Activated CD4-positive, alpha-beta T cell treated with anti-CD3 and anti-CD28 coated beads, Interleukin-2, amount 50 U/mL, for 4 hours (primary cell): ENCODE measurements around the gene CST8.
"Not testable (repeated sequence)": the region's sequence is repeated elsewhere in the genome, so short reads cannot be mapped to it uniquely, and the experiment has no call there.

Experiments used
- DNase-seq, 2 experiments: peaks; one replicate each; pipeline ENCODE4 v3.0.0-alpha.2; 2020

Gene CST8, protein sequence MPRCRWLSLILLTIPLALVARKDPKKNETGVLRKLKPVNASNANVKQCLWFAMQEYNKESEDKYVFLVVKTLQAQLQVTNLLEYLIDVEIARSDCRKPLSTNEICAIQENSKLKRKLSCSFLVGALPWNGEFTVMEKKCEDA

DNA sequence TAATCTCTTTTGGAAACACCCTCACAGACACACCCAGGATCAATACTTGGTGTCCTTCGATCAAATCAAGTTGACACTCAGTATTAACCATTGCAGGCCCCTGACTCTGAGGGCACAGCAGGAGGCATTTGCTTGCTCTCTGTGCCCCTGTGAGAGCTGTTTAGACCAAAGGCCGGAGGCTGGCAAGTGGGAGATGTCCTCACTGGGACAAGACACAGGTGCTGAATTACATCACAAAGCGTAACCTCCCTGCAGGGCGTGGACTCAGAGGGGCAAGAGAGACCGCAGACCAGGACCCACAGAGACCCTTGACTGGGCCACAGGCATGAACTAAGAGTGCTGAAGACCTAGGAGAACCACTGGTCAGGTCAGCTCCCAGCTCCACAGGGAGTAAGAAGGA lies at the start of gene CST8:
CST8 (plus strand) TSS at position 301 of the 400 bp plus-strand sequence. CDS start 551 bp downstream, outside the sequence.
- DNase-seq: no peak

DNA sequence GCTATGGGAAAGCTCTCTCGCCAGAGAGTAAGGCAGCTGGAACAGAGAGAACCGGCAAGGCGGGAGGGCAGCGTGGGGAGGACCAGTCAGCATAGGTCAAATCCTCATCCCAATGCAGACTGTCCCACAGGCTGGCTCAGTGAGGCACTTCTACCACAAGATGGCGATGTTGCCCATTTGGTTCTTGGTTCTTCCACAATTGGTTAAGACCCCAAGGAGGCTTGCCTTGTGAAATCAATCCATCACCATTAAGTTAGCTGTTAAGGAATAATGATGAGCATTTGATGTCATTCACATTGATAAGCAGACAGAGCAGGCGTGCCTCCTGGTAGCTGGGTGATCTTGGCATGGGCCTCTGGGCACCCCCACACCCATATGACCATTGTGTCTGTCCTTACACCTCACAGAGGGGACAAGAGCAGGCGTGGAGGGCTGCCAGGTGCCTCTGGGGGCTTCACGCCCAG lies 49.0 kb upstream of the CST8 start:
- peak; percentile 36 to 41 for DNase-seq

GRCh38 chr20:23442436-23442835 lies 48.5 kb upstream of the CST8 start:
- DNase-seq: no peak

GRCh38 chr20:23444859-23445258 lies 46.1 kb upstream of the CST8 start:
- no peak for DNase-seq

DNA sequence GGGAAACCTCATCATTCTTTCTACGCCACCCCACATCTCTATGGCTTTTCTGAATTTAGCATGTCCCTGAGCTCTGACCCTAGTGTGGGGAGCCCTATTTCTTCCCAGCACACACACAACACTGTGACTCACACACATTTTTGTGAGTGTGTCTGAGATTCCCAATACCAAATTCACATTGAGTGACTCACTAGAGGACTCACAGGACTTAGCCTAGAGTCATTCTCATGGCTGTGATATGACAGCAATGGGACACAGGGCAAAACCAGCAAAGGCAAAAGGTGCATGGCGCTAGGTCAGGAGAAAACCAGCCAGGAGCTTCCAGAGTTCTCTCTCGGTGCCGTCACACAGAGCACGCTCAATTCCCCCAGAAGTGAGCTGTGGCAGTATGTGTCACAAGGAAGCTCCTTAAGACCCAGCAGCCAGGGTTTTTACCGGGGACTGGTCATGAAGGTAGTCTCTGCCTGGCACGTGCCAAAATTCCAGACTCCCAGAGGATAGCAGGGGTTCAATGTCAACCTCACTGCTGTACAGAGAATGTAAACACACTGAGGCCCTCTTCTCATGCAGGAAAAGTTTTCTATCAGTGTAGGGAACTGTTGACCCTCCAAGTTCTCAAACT lies 45.2 kb upstream of the CST8 start:
- DNase-seq: no peak

- DNase-seq: peak in 1 of 2 experiments; percentile 7
Observed at GRCh38 chr20:23446505-23446904, 44.4 kb upstream of the CST8 start.

DNA sequence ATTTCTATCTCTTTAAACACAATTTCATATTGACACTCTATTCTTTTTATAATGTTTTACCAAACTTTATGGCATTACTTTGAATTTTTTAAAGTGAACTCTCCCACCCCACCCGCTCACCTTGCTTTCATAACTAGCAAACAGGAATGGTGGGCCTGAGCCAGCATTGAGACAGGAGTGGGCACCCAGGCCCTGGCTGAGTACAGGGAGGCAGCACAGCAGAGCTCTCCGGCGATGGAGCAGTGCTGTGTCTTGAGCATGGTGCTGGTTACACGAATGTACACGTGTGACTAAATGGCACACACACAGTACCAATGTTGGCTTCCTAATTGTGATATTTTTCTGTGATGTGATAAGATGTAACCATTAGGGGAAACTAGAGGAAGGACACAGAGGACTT lies 42.8 kb upstream of the CST8 start:
- DNase-seq: no peak

- no peak for DNase-seq
Observed at GRCh38 chr20:23449421-23449820, 41.5 kb upstream of the CST8 start.

GRCh38 chr20:23450877-23451276 lies 40.0 kb upstream of the CST8 start:
- DNase-seq: no peak

- DNase-seq: no peak
Observed at GRCh38 chr20:23451956-23452487, 38.9 kb upstream of the CST8 start.

- no peak for DNase-seq
Observed at GRCh38 chr20:23452776-23453175, 38.1 kb upstream of the CST8 start, which contains the start of gene CST11. TSS of gene CST11 (minus strand) at chr20:23452876. CDS start at chr20:23452811, 65 bp downstream.

DNA sequence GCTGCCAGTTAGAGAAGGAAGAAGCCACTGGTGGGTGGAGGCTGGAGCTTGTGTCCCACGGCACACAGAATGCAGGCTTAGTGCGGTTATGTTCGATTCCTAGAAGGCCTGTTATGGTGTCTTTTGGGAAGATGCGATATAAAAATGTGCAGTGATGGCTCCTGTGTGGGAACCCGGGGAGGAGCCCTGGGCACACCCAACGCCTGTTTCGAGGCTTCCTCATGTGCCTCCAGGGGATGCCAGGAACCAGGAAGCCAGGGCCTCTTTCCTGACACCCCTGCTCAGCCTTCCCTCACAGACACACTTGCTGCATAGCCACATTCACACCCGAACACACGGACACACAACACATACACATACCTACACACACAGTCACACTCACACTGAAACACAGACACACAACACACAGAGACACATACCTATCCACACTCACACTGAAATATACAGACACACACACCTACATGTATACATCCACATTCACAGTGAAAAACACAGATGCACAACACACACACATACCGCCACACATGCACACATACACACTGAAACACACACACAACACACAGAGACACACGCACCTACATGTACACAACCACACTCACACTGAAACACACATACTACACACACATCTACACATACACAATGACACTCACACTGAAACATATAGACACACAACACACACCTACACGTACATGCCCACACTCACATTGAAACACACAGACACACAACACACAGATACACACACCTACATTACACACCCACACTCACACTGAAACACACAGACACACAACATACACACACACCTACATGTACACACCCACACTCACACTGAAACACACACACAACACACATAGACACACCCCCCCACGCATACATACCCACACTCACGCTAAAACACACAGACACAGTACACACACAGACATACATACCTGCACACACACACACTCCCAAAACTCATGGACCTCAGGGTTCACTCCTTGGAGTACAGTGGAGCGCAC lies 37.1 kb upstream of the CST8 start:
- DNase-seq: no peak

GRCh38 chr20:23454816-23455215 lies 36.1 kb upstream of the CST8 start:
- DNase-seq: no peak

DNA sequence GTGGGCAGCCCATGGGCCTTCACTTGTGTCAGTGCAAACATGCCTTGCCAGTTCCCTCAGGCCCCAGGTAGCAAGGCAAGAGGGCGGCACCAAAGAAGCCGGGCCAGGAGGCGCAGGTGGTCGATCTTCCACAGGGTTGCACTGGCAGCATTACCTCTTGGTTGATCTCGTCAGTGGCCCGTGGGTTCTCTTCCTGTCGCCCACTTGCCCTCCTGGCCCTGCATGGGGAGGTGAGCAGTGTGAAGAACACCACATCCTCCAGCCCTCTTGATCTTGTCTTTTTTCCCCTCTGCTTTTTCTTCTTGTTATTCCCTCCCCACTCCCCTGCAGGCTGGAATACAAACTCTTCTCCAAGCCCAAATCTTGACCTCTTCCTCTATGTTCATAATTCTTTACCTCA lies 35.3 kb upstream of the CST8 start:
- DNase-seq: no peak

- DNase-seq: no peak
Observed at GRCh38 chr20:23456409-23456808, 34.5 kb upstream of the CST8 start.

GRCh38 chr20:23456873-23457272 lies 34.0 kb upstream of the CST8 start:
- DNase-seq: no peak

- DNase-seq: no peak
Observed at GRCh38 chr20:23459461-23460150, 31.3 kb upstream of the CST8 start.

DNA sequence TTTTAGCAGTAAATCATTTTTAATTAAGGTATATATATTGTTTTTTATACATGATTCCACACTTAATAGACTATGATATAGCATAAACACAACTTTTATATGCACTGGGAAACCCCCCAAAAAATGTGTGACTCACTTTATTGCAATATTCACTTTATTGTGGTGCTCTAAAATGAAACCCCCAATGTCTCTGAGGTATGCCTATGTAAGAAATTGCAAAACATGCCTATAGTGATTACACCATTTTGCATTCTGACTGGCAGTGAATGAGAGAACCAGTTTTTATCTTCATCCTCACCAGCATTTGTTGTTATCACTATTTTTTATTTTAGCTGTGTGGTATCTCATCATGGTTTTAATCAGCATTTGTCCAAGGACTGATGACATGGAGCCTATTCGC lies 29.7 kb upstream of the CST8 start:
- DNase-seq: no peak

DNA sequence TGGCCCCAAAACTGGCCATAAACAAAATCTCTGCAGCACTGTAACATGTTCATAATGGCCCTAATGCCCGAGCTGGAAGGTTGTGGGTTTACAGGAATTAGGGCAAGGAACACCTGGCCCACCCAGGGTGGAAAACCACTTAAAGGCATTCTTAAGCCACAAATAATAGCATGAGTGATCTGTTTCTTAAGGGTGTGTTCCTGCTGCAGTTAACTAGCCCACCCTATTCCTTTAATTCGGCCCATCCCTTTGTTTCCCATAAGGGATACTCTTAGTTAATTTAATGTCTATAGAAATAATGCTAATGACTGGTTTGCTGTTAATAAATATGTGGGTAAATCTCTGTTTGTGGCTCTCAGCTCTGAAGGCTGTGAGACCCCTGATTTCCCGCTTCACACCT lies 24.0 kb upstream of the CST8 start:
- DNase-seq: not testable (repeated sequence)

DNA sequence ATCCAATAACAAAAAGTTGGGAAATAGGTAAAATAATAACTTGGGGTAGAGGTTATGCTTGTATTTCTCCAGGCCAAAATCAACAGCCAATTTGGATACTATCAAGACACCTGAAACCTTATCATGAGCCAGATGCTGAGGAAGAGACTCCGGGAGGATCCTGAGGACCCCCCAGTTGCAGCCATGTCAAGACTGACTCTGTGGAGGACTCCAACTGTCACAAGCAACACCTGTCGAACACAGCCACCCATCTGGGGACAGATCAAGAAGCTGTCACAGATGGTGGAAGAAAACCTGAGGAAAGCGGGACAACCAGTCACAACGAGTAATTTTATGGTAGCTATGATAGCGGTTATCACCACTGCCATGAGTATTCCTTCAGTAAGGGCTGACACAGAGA lies 18.6 kb upstream of the CST8 start:
- not testable (repeated sequence) for DNase-seq

DNA sequence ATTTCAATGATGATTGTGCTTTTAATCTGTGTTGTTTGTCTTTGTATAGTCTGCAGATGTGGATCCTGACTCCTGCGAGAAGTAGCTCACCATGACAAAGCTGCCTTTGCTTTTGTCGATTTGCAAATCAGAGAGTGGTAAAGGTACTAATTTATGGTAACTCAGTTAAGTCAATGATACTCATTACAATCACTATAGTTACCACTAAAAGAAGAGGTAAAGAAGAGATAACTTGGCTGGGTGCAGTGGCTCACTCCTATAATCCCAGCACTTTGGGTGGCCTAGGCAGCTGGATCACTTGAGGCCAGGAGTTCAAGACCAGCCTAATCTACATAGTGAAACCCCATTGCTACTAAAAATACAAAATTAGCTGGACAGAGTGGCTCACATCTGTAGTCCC lies 17.6 kb upstream of the CST8 start:
- DNase-seq: not testable (repeated sequence)

DNA sequence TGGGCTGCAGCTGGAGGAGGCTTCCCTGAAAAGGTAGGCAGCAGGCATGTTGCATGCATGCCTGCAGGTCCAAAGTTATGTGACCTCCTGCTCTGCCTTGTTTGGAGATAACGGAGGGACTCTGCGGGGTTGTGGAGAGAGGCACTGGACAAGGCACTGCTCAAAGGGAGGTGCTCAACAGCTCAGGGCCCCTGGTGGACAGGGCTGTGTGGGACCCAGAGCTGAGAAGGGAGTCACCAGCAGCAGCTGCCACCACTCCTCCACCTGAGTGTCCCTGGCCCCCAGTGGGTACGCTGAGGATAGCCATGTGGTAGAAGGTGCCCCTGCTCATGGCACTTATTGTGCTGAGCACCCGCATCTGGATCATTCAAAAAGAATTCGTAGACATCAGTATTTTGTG lies 15.5 kb upstream of the CST8 start:
- no peak for DNase-seq
